ENCODE results near the gene NOX3. TPM values are rescaled to one million over a fixed set of nuclear protein-coding genes. Genes with fewer than 3 reads are reported as not detected.

Gene NOX3
- total and polyA plus RNA-seq, 2 of the 8 experiments (the other 6 are each of a cell fraction or from before 2014, with no cell fraction given), result not detected

DNA sequence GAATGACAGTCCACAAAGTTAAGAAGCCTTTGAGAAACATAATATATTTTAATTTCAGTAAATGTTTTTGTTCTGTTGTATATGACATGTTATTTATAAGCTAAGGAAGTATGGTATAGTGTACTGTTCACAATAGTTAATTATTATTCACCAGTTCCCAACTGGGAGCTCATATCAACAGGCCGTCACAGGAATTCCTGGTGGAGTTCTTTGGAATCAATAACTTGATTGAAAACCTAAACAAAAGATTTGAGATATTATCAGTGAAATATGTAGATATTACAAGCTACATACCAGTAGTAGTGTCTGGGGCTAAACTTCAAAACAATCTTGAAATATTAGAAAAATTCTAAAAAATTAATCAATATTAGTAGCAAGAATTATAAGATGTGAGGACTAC lies 60.3 kb downstream of the NOX3 start:
- H2BK15ac ChIP-seq (ENCODE audit: low read length), result no peak overlapping the region
- H3K27ac ChIP-seq (ENCODE audit: low read depth, low read length), result no peak overlapping the region
- ChIA-PET POLR2A (ENCODE audit: partially characterized antibody) (no interaction called here), CTCF (ENCODE audit: partially characterized antibody) (interaction anchor here (1.0 to 1.6 kb wide), 4 partner anchors 9 to 52 kb away, joined by 3 to 9 read pairs (median 4); no protein-coding TSS in a partner anchor)
- H3K4ac ChIP-seq (replicated peaks; ENCODE audit: insufficient read length, low read depth, low read length), result no peak overlapping the region
- H3K56ac ChIP-seq (replicated peaks; ENCODE audit: insufficient read length, low read depth, low read length), result no peak overlapping the region
- H3K27me3 ChIP-seq (replicated peaks in 1 of 4; ENCODE audit: control insufficient read depth in 3 of 4, extremely low read depth in 1 of 4, insufficient read depth in 3 of 4, low read length in 3 of 4), result no peaks in the 10 kb centered on the region
- no peak overlapping the region for H4K5ac ChIP-seq (ENCODE audit: insufficient read length, low read depth, low read length)
- 92% methylated on average over 1 of the region's 1 CpG; no CpG with 5 or more reads in 1 of the 2 experiments for WGBS, 2 experiments (ENCODE audit: extremely low coverage in 1 of 2, insufficient coverage in 1 of 2, insufficient read length in 1 of 2, insufficient replicate concordance in 2 of 2, low coverage in 1 of 2, low lambda C conversion rate in 2 of 2, missing lambda C conversion rate in 1 of 2)
- FAIRE-seq (no peak), DNase-seq (ENCODE audit: low read depth in 1 of 2, low spot score in 2 of 2) (no peak)
- no peaks in the 10 kb centered on the region for H3K4me1 ChIP-seq (replicated peaks in 1 of 4; ENCODE audit: control insufficient read depth in 3 of 4, insufficient read depth in 4 of 4, low read length in 3 of 4)
- H2BK5ac ChIP-seq (ENCODE audit: low read depth, low read length), result no peak overlapping the region
- no peaks in the 10 kb centered on the region for H3K23me2 ChIP-seq (ENCODE audit: low read depth, low read length)
- H2BK12ac ChIP-seq (ENCODE audit: low read depth, low read length), result no peak overlapping the region
- H4K91ac ChIP-seq (replicated peaks; ENCODE audit: insufficient read length, low read length), result no peak overlapping the region
- no peak overlapping the region for H2BK20ac ChIP-seq (ENCODE audit: low read length)
- H3K36me3 ChIP-seq (ENCODE audit: control insufficient read depth in 2 of 4, insufficient read depth in 4 of 4, low read length in 3 of 4), result no peaks in the 10 kb centered on the region
- H3K23ac ChIP-seq (ENCODE audit: insufficient read length), result no peak overlapping the region
- H4K20me1 ChIP-seq (replicated peaks in 1 of 2; ENCODE audit: control insufficient read depth in 1 of 2, insufficient read depth in 2 of 2, low read length in 2 of 2), result no peaks in the 10 kb centered on the region
- H2AK5ac ChIP-seq (ENCODE audit: low read depth, low read length), result no peak overlapping the region
- no peaks in the 10 kb centered on the region for H3K9me3 ChIP-seq (ENCODE audit: insufficient read depth in 2 of 2, low read depth in 1 of 2, low read length in 1 of 2)
- no peaks in the 10 kb centered on the region for H3K79me2 ChIP-seq (ENCODE audit: control insufficient read depth in 1 of 2, insufficient read depth in 2 of 2, low read length in 2 of 2)
- H4K8ac ChIP-seq (ENCODE audit: extremely low read depth, insufficient read depth, low read length), result no peak overlapping the region
- H3K79me1 ChIP-seq (ENCODE audit: low read depth, low read length), result no peaks in the 10 kb centered on the region
- no peak overlapping the region for H3K18ac ChIP-seq (ENCODE audit: extremely low read depth, low read length)
- H3K4me2 ChIP-seq (ENCODE audit: insufficient read depth in 1 of 2, low read depth in 2 of 2, low read length in 2 of 2), result no peak overlapping the region
- H2BK120ac ChIP-seq (replicated peaks; ENCODE audit: low read depth, low read length), result no peak overlapping the region
- TF ChIP-seq, protein P1, sequence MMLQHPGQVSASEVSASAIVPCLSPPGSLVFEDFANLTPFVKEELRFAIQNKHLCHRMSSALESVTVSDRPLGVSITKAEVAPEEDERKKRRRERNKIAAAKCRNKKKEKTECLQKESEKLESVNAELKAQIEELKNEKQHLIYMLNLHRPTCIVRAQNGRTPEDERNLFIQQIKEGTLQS (IDR thresholded peaks at IDR 0.05; ENCODE audit: insufficient read depth, low read depth, low read length), result no peak
- TF ChIP-seq YY1 (IDR thresholded peaks at IDR 0.05; ENCODE audit: low read depth, low read length) (no peak), ZNF274 (IDR thresholded peaks at IDR 0.05; ENCODE audit: borderline replicate concordance, extremely low read depth, low read length) (no peak), RBBP5 (IDR thresholded peaks at IDR 0.05; ENCODE audit: borderline replicate concordance, low read depth, low read length) (no peak), EZH2 (IDR thresholded peaks at IDR 0.05; ENCODE audit: low read depth, low read length, severe bottlenecking) (no peak), JUN (IDR thresholded peaks at IDR 0.05; ENCODE audit: low read depth, low read length) (no peak), POLR2AphosphoS5 (IDR thresholded peaks at IDR 0.05; ENCODE audit: low read depth, low read length) (no peak), SRF (IDR thresholded peaks at IDR 0.05; ENCODE audit: low read depth, low read length) (no peak), BCL11A (IDR thresholded peaks at IDR 0.05; ENCODE audit: low read depth in 2 of 2, low read length in 2 of 2) (no peak), SP1 (IDR thresholded peaks at IDR 0.05; ENCODE audit: low read depth, low read length) (no peak), KDM5A (IDR thresholded peaks at IDR 0.05; ENCODE audit: low read length) (no peak)
- TF ChIP-seq, protein P2, sequence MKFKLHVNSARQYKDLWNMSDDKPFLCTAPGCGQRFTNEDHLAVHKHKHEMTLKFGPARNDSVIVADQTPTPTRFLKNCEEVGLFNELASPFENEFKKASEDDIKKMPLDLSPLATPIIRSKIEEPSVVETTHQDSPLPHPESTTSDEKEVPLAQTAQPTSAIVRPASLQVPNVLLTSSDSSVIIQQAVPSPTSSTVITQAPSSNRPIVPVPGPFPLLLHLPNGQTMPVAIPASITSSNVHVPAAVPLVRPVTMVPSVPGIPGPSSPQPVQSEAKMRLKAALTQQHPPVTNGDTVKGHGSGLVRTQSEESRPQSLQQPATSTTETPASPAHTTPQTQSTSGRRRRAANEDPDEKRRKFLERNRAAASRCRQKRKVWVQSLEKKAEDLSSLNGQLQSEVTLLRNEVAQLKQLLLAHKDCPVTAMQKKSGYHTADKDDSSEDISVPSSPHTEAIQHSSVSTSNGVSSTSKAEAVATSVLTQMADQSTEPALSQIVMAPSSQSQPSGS (IDR thresholded peaks at IDR 0.05; ENCODE audit: low read length), result no peak
- H3K4me3 ChIP-seq (ENCODE audit: extremely low read depth in 1 of 4, insufficient read depth in 2 of 4, low read depth in 3 of 4, low read length in 4 of 4), result no peak overlapping the region
- H3K9ac ChIP-seq (replicated peaks in 1 of 4; ENCODE audit: extremely low read depth in 1 of 4, low read depth in 3 of 4, low read length in 3 of 4), result no peak overlapping the region
- no peak overlapping the region for H3K14ac ChIP-seq (ENCODE audit: insufficient read length)
- H2AFZ ChIP-seq (ENCODE audit: low read length), result no peak overlapping the region
